Measurements from ENCODE around the gene SAPCD1. TPM values are rescaled to one million over a fixed set of nuclear protein-coding genes. Genes with fewer than 3 reads are reported as not detected.
A peak's percentile ranks its signal among the peaks of the same experiment; 100 is the strongest.

The SAPCD1 gene
- total RNA-seq, 2 donors from 2014 or later, result 1.9 to 15.7 TPM

GRCh38 chr6:31737315-31737990 lies 25.0 kb upstream of the SAPCD1 start:
- Histone ChIP-seq H3K36me3 (peaks cover 0 to 4% of the 10 kb centered on the region in 2 donors), H3K4me3 (peak overlapping the region in 1 of 2 donors; percentile 4), H3K9me3 (no peaks in the 10 kb centered on the region), H3K4me1 (replicated peaks) (peaks cover 17% of the 10 kb centered on the region), H3K27ac (peak overlapping the region; percentile 94 to 98), H3K27me3 (replicated peaks; ENCODE audit: insufficient read depth) (no peaks in the 10 kb centered on the region)
- no peak for DNase-seq (ENCODE audit: low spot score)
- 48% methylated on average over 7 of the region's 7 CpGs for WGBS
- TF ChIP-seq CTCF (IDR thresholded peaks at IDR 0.05), result no peak
- TF ChIP-seq POLR2A (IDR thresholded peaks at IDR 0.05), result no peak
- TF ChIP-seq POLR2AphosphoS5 (IDR thresholded peaks at IDR 0.05), result no peak
- intact Hi-C loops (cut with DNase I), result loop anchor here (5.0 kb wide), 1 partner anchor 85 kb away; no protein-coding TSS in a partner anchor

GRCh38 chr6:31737991-31738979 lies 24.2 kb upstream of the SAPCD1 start:
- Histone ChIP-seq H3K9me3 (no peaks in the 10 kb centered on the region), H3K4me1 (replicated peaks) (peaks cover 17% of the 10 kb centered on the region), H3K27ac (peak overlapping the region; percentile 94 to 98), H3K4me3 (no peak overlapping the region), H3K27me3 (replicated peaks; ENCODE audit: insufficient read depth) (no peaks in the 10 kb centered on the region), H3K36me3 (no peaks in the 10 kb centered on the region)
- TF ChIP-seq POLR2AphosphoS5 (IDR thresholded peaks at IDR 0.05), result peak; percentile 84
- peak in 3 of 4 experiments; percentile 43 to 89 (median 65) for TF ChIP-seq CTCF (IDR thresholded peaks at IDR 0.05)
- TF ChIP-seq POLR2A (IDR thresholded peaks at IDR 0.05), result peak; percentile 33
- intact Hi-C loops (cut with DNase I), result loop anchor here (5.0 kb wide), 1 partner anchor 84 kb away; no protein-coding TSS in a partner anchor
- peak; percentile 92 for DNase-seq (ENCODE audit: low spot score)
- WGBS, result 12% methylated on average over 6 of the region's 6 CpGs

DNA sequence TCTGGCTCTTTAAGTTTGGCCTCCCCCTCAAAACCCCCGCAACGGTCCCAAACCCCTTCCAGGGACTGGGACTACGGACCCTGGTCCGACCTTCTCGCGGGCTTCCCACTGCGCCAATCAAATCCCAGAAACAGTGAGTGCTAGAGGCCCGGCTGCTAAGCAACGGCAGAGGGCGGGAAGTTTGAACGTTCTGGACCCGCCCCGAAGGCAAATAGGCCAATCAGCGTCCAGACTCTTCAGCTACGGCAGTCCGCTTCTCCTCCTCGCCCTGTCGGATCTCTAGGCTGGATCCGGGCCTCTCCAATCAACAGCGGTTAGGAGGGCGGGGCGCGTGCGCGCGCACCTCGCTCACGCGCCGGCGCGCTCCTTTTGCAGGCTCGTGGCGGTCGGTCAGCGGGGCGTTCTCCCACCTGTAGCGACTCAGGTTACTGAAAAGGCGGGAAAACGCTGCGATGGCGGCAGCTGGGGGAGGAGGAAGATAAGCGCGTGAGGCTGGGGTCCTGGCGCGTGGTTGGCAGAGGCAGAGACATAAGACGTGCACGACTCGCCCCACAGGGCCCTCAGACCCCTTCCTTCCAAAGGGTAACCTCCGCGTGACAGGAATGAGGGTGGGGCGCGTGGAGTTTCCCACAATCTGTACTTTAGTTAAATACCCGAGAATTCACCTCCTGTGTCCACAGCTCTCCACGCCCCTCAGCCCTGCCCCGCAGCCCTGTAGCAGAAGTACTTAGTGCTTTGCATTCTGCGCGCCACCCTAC lies 22.6 kb upstream of the SAPCD1 start, which contains the start of gene MSH5:
Gene MSH5 (plus strand): TSS at position 367 of the 758 bp plus-strand sequence. CDS start 462 bp downstream, outside the sequence.
- WGBS, result 1% methylated on average over 54 of the region's 58 CpGs
- H3K4me1 ChIP-seq (replicated peaks), result peaks cover 11% of the 10 kb centered on the region
- peak; percentile 77 for TF ChIP-seq POLR2A (IDR thresholded peaks at IDR 0.05)
- TF ChIP-seq CTCF (IDR thresholded peaks at IDR 0.05), result peak in 1 of 4 experiments; percentile 15
- TF ChIP-seq POLR2AphosphoS5 (IDR thresholded peaks at IDR 0.05), result peak; percentile 97
- no peaks in the 10 kb centered on the region for H3K9me3 ChIP-seq
- intact Hi-C loops (cut with DNase I), result loop anchor here (5.0 kb wide), 1 partner anchor 82 kb away; no protein-coding TSS in a partner anchor
- no peaks in the 10 kb centered on the region for H3K36me3 ChIP-seq
- H3K27ac ChIP-seq, result peak within 1 kb of the TSS; percentile 94 to 98
- DNase-seq (ENCODE audit: low spot score), result peak; percentile 99
- H3K4me3 ChIP-seq, result peak within 1 kb of the TSS; percentile 51 to 56
- no peaks in the 10 kb centered on the region for H3K27me3 ChIP-seq (replicated peaks; ENCODE audit: insufficient read depth)

DNA sequence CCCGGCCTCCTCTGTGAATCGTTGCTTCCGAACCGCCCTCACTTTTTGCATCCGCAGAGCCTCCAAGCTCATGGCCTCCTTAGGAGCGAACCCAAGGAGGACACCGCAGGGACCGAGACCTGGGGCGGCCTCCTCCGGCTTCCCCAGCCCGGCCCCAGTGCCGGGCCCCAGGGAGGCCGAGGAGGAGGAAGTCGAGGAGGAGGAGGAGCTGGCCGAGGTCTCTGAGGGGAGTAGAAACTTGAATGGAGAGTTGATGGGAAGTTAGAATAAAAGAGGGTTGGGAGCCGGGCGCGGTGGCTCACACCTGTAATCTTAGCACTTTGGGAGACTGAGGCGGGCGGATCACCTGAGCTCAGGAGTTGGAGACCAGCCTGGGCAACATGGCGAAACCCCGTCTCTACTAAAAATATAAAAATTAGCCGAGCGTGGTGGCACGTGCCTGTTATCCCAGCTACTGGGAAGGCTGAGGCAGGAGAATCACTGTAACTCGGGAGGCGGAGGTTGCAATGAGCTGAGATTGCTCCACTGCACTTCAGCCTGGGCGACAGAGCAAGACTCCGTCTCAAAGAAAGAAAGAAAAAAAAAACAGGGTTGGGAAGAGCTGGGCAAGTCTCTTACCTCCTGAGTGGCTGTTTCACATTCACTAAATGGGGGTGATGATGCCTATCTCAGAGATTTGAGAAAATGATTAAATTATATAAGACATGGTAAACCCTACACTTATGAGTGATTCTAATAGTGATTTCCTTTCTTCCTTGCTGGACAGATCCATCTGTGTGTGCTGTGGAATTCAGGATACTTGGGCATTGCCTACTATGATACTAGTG lies 21.8 kb upstream of the SAPCD1 start:
- peak overlapping the region; percentile 51 to 56 for H3K4me3 ChIP-seq
- no peak for DNase-seq (ENCODE audit: low spot score)
- no peaks in the 10 kb centered on the region for H3K36me3 ChIP-seq
- H3K27ac ChIP-seq, result peak overlapping the region; percentile 94 to 98
- H3K4me1 ChIP-seq (replicated peaks), result peaks cover 11% of the 10 kb centered on the region
- no peaks in the 10 kb centered on the region for H3K27me3 ChIP-seq (replicated peaks; ENCODE audit: insufficient read depth)
- no peak for TF ChIP-seq CTCF (IDR thresholded peaks at IDR 0.05)
- WGBS, result 19% methylated on average over 29 of the region's 29 CpGs
- intact Hi-C loops (cut with DNase I), result no loop called here
- no peaks in the 10 kb centered on the region for H3K9me3 ChIP-seq
